Amygdala (tissue), 56 donors: ENCODE results near the gene NUDCD3.

Source experiments
- DNase-seq, 56 donors: peaks; one replicate each; lab custom pipeline; 2025; lab: John Stamatoyannopoulos, UW

NUDCD3 gene

DNA sequence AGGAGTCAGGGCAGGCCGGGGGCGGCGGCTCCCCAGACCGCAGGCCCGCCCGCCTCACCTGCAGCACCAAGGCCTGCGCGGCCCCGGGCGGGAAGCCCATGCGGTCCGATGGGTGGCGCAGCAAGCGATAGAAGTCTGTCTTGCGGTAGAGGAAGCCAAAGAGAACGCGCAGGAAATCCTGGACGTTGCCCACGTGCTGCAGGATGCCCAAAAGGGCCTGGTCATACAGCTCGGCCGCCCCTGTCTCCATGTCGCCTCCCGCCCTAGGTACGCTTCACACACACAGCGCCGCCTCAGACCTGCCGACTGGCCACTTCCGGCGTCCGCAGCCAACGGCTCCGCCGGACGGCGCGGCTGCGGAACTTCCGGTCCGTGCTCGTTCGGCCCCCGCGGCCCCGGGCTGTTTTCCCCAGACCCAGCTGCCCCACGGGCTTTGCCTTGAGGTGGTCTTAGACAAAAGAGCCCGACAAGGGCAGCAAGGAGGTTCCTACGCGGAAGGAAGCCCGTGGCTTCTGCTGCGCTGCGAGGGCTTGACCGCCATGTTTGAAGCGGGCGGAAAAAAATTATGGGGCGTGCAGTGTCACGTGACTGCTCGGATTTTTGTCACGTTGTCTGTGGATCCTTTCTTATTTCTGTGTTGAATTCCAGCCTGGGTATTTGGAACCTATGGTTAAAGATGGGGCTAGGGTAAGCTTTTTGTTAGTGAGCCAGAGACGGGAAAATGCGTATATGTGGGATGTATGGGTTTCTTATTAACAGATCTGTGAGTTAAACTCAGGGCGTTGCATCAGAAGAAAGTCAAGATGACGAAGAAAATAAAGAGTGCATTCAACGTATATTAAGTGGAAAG lies at the start of gene NUDCD3:
NUDCD3 (minus strand) TSS at position 308 of the 850 bp plus-strand sequence; CDS start at position 250, 58 bp downstream.
- peak; percentile 36 to 97 (median 81) for DNase-seq

DNA sequence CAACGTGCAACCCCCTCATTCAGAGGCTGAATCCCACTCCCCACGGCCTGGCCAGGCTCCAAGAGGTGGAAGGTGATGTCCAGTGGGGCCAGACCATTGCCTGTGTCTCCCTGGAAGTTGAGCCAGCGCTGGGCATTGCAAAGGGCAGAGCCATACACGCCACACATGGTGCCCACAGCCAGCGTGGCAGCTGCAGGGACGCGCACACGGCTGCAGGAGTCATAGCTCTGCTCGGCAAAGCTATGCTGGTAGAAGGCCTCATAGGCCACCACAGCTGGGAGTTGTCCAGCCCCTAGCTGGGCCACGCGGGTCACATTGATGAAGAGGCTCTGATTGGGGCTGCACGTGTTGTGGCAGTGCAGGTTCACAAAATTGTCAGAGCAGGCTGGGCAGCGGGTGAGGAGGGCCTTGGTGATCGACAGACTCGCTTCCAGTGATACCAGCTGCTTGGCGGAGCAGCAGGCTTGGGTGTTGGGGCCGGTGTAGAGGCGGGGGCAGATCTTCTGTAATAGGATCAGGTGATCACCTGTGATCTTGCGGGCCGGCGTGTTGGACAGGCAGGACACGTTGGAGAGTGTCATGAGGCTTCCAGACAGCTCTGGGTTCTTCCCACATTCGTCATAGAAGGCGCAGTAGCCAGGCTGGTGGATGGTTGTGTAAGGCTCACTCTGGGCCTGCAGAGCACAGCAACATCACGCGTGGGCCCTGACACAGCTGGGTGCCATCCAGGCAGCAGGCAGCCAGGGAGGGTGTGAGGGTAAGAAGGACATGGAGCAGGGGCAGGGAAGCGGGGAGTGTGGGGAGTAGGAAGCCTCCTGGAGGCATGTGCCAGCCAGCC lies 49.4 kb upstream of the NUDCD3 start:
- DNase-seq, result no peak

- no peak for DNase-seq
These were observed 48.6 kb upstream of the NUDCD3 start for GRCh38 chr7:44538798-44539668.

DNA sequence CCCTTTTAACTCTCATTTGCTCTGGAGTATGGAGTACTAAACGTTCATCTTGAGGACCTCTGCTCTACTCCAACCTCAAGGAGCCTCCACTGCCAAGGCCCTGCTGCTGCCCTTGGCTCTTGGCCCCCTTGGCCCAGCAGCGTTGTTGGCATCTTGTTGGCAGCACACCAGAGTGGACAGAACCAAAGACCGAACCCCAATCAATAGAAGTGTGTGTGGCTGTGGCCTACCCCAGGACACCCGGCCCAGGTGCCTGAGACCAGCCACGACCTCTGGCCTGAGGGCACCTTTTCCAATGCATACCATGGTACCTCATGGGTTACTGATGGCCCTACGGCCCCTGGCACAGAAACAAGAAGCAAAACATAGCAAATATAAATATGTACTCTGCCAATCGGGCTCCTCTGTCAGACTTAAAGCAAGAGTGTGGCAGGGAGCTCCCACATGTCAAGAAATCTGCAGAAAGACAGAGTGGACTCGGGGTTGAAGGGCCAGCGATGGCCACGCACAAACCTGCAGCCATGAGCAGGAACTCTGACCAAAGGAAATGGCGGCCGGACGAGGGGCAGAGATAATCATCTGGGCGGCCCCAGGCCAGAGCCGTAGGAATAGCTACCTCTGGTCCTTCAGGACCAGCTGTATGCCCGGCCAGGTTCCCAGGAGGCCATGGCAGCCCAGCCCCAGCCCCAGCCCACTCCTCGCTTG lies 47.8 kb upstream of the NUDCD3 start:
- DNase-seq, result no peak

GRCh38 chr7:44537442-44537841 lies 47.0 kb upstream of the NUDCD3 start:
- no peak for DNase-seq

DNA sequence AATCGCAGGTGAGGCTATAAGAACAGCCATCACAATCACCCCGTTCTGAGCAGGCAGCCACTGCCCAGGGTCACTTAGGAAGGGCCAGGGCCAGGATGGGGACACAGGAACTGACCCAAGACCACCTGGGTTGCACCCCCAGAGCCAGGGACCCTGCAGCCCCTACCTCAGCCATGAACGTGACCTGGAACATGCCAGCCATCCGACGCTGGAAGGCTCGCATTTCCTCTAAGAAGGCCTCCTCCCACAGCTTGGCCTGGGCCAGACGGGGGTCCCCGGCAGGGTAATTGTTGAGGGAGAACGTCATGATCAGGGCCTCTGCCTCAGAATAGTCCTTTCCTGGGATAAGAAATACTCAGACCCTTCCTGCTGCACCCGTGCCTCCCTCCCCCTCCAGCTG lies 45.6 kb upstream of the NUDCD3 start:
- DNase-seq, result no peak

DNA sequence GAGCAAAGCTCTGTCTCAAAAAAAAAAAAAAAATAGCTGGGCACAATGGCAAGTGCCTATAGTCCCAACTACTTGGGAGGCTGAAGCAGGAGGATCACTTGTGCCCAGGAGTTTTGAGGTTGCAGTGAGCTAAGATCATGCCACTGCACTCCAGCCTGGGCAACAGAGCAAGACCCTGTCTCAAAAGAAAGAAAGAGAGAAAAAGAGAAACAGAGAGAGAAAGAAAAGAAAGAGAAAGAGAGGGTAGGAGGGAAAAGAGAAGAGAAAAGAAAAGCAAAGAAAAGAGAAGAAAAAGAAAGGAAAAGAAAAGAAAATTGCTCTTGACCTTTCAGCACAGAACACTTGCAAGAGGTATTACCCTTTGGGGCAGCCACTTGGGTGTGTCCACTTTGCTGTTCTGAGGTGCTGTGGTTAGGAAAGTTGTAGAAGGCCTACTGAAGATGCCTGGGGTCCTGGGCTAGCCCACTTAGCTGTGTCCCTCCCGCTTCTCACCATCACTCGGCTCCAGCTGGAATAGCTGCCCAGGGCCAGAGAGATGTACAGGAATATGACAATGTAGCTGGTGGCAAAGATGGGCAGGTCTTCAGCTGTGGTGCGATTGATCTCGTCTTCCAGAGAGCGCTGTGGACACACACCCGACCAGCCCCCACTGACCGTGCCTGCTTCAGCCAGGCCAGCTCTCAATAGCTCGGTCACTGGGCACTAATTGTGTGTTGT lies 45.0 kb upstream of the NUDCD3 start:
- DNase-seq, result no peak

DNA sequence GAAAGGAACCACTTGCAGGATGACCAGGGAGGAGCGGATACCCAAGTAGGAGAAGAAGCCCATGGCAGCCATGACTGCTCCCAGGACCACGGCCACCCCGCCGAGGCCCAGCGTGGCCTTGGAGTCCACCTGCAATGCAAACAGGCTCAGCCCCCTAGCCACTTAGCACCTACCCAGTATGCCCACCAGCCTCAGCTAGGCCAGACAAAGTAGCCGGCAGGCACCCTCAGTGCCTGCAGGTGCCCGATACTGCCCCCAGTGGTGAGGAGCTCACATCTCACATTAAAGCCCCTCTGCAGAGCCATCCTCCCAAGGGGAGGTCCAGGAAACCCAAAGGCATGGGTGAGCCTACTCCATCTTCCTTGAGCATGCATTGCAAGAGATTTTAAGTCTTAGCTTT lies 44.0 kb upstream of the NUDCD3 start:
- DNase-seq, result no peak

GRCh38 chr7:44534087-44534486 lies 43.6 kb upstream of the NUDCD3 start:
- DNase-seq, result no peak

- DNase-seq, result no peak
These were observed 43.0 kb upstream of the NUDCD3 start for GRCh38 chr7:44533301-44534055.

GRCh38 chr7:44531421-44532380 lies 41.2 kb upstream of the NUDCD3 start:
- no peak for DNase-seq

GRCh38 chr7:44530990-44531389 lies 40.5 kb upstream of the NUDCD3 start:
- no peak for DNase-seq

GRCh38 chr7:44524811-44525388 lies 34.4 kb upstream of the NUDCD3 start:
- DNase-seq, result no peak

DNA sequence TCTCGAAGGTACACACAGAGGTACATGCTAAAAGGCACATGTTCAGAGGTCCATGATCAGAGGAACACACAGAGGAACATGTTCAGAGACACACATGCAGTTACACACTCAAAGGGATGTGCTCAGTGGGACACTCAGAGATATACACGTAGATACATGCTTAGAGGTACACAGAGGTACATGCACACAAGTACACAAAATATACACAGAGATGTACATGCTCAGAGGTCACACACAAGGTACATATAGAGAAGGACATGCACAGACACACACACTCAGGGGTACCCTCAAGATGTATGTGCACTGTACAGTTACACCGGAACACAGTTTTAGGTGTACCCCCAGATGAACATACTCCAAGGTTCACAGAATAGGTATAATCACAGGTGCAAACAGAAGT lies 31.9 kb upstream of the NUDCD3 start:
- DNase-seq, result no peak

DNA sequence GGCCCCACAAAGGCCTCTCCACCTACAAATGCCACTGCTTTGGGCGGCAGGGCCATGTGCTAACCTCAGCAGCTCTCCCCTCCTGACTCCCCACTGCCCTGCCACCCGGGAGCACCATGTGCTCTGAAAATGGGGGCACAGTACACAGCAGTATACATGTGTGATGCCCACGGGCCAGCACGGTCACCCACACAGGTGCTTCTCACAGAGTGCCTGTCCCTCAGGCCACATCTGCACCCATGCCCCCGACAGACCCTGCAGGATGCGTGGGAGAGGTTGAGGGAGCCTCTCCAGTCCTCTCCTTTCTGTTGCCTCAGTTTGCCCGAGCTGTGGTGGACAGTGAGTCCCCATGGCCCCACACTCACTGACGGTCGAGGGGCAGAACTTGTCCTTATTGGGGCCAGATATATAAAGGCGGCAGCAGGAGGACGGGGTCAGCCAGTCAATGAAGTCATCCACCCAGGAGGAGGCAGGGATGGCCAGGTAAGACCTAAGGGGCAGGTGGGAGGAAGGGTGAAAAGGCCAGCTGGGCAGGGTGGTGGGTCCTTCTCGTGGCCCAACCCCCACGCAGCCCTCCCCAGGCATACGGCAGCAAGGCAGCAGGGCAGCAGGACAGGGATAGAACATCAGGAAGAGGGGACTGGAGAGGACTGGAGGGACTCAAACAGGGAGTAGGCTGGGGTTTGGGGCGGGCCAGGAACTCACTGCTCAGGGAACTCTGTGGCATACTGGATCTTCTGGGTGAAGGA lies 31.1 kb upstream of the NUDCD3 start:
- no peak for DNase-seq

GRCh38 chr7:44520574-44520973 lies 30.1 kb upstream of the NUDCD3 start:
- DNase-seq, result no peak
